D721Med (cell line): ENCODE measurements around the gene MYG1.

Experiments
- DNase-seq: peaks from one replicate; pipeline ENCODE4 v3.0.0; 2011; ENCODE audit warnings: low spot score; ENCODE audit not compliant: insufficient read length
- FAIRE-seq: peaks from 2 replicates; lab custom pipeline; 2011; peaks lifted over from hg19 to GRCh38; lab: Jason Lieb, UNC
- TF ChIP-seq, protein P1 (sequence below): IDR thresholded peaks from 2 replicates; pipeline ENCODE4 v1.5.1; 2012; ENCODE audit warnings: mild to moderate bottlenecking, control low read depth; ENCODE audit not compliant: insufficient read depth; ENCODE audit errors: missing control alignments

Gene MYG1

DNA sequence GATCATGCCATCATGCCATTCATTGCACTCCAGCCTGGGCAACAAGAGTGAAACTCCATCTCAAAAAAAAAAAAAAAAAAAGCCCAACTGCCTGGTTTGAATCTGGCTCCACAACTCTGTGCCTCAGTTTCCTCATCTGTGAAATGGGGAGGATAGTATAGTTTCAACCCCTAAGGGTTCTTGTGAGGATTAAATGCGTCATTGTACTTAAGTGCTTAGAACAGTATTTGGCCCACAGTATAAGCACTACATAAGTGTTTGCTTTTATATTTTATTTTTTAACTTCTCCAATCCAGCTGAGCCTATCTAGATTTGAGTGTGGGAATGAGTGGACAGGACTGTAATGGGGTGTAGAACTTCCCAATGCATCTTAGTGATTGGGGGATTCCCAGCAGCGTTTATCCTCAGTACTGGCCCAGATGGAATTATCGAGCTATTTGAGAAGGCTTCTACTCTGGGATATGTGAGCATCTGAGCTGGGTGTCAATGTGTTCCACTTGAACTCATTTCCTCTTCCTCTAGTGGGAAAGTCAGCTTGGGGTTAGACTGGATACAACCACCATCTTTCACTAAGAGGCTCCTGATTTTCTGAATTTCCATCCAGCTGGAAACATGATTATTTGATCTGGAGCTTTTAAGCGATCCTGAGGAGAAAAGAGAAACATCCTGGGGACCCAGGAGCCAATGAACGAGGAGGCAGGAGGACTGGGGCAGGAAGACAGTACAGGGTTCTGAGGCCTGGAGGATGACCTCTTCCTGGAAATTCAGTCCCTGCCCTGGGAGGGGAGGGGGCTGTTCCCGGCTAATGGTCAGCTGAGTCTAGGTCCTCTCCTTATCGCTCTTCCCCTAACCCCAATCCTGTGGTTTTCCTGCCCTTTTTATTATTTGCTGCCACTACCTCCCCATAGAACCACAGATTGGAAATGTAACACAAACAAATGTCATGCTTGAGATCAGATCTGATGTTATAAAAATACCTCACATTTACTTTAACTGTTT is 40.7 kb upstream of the MYG1 start:
- FAIRE-seq: no peak
- TF ChIP-seq, protein P1, sequence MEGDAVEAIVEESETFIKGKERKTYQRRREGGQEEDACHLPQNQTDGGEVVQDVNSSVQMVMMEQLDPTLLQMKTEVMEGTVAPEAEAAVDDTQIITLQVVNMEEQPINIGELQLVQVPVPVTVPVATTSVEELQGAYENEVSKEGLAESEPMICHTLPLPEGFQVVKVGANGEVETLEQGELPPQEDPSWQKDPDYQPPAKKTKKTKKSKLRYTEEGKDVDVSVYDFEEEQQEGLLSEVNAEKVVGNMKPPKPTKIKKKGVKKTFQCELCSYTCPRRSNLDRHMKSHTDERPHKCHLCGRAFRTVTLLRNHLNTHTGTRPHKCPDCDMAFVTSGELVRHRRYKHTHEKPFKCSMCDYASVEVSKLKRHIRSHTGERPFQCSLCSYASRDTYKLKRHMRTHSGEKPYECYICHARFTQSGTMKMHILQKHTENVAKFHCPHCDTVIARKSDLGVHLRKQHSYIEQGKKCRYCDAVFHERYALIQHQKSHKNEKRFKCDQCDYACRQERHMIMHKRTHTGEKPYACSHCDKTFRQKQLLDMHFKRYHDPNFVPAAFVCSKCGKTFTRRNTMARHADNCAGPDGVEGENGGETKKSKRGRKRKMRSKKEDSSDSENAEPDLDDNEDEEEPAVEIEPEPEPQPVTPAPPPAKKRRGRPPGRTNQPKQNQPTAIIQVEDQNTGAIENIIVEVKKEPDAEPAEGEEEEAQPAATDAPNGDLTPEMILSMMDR: no peak
- DNase-seq: no peak

DNA sequence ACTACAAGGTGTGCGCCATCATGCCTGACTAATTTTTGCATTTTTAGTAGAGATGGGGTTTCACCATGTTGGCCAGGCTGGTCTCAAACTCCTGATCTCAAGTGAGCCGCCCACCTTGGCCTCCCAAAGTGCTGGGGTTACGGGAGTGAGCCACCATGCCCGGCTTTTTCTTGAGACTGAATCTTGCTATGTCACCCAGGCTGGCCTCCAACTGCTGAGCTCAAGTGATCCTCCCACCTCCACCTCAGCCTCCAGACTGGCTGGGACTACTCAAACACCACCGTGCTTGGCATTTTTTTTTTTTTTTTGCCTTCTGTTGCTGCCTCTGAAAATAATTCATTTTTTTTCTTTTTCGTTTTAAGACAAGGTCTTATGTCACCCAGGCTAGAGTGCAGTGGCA is 39.6 kb upstream of the MYG1 start:
- no peak for DNase-seq
- no peak for FAIRE-seq
- TF ChIP-seq, protein P1: no peak

DNA sequence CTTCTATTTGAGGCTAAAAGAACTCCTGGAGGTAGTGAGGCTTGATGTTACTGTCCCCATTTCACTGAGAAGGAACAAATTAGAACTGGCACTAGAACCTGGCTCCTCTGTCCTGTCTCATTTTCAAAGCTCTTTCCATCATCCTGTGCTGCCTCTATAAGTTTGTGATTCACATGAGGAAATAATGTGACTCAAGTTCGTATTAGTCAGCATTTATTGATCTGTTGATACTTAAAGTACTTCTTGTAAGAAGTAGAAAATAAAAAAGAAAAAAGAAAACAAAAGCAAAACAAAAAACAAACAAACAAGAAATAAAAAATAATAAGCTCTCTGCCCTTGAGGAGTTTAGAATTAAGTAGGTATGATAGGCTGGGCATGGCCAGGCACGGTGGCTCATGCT is 33.7 kb upstream of the MYG1 start:
- no peak for FAIRE-seq
- DNase-seq: no peak
- TF ChIP-seq, protein P1: no peak

DNA sequence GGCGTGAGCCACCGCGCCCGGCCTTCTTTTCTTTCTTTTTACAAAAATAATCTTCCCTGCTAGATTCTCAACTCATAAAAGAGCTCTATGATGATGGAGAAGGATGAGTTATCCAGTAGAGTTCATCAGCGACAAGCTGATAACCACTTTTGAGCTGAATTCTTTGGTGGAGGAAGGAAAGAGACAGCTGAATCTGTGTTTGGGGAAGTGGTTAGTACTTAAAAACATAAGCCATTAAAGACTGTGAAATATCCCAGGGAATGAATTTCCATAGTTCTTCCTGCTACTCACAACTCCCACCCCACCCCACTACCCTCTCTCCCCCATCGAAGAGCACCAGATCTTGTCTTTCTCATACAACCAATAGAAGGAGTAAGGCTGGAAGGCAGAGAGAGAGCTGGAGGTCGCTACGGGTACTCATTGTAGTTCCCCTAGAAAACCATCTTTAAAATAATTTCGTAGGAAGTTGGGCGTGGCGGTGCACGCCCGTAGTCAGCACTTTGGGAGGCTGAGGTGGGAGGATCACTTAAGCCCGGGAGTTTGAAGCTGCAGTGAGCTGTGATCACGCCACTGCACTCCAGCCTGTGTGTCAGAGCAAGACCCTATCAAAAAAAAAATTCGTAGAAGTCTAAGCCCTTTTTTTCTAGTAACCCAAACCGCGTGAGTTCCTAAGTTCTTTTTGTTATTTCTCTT is 32.0 kb upstream of the MYG1 start:
- DNase-seq (no peak), FAIRE-seq (no peak)
- TF ChIP-seq, protein P1: no peak

DNA sequence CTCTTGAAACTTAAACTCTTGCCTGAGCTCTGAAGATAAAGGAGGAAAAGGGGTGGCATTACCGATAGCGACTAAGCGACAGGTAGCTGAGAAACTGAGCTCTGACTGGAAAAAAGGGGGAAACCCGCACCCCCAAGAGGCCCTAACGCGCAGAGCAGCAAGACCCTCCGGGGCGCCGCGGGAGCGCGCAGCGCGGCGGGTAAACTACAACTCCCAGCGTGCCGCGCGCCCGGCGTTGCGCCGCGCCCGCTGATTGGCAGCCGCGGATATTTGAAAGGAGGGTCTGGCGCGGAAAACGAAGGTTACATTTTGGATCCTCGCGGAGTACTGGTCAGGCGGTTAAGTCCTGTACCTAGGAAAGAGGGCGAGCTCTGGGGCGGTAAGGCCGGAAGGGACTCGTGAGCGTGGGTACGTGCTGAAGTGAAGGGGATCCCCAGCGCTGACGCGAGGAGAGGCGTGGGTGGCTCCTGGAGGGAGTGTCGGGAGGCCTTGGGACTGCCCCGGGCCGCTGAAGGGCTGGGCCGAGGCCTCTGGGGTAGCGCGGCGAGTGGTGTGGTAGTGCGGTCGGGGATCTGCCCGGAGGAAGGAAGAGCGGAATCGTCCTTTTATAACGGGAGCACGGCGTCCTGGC is 31.4 kb upstream of the MYG1 start, which contains the start of gene ESPL1:
Gene ESPL1, plus strand, starts transcription at position 301 of the 631 bp plus-strand sequence. CDS start 468 bp downstream, outside the sequence.
- TF ChIP-seq, protein P1: peak; percentile 27
- peak; percentile 80 for DNase-seq
- FAIRE-seq: no peak

DNA sequence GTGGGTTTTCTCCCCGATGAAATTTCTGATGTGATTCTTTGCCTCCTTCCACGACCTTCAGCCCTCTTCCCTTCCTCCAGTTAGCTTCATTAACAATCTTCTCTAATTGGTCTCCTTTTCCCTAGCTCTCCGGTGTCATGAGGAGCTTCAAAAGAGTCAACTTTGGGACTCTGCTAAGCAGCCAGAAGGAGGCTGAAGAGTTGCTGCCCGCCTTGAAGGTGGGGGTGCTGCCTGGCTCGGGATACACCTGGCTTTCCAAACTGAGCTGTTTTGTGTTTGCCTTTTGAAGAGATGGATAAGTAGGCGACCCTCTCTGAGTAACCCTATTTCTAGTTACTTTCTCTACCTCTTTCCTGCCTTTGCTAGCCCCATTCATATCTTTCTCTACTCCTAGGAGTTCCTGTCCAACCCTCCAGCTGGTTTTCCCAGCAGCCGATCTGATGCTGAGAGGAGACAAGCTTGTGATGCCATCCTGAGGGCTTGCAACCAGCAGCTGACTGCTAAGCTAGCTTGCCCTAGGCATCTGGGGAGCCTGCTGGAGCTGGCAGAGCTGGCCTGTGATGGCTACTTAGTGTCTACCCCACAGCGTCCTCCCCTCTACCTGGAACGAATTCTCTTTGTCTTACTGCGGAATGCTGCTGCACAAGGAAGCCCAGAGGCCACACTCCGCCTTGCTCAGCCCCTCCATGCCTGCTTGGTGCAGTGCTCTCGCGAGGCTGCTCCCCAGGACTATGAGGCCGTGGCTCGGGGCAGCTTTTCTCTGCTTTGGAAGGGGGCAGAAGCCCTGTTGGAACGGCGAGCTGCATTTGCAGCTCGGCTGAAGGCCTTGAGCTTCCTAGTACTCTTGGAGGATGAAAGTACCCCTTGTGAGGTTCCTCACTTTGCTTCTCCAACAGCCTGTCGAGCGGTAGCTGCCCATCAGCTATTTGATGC is 30.6 kb upstream of the MYG1 start:
- TF ChIP-seq, protein P1: no peak
- DNase-seq (no peak), FAIRE-seq (no peak)
